HCT116 (cell line): ENCODE data around the gene VWA3B. TPM values are rescaled to one million over a fixed set of nuclear protein-coding genes. Genes with fewer than 3 reads are reported as not detected.

Source experiments
- ATAC-seq: fragments of 200-7000 bp; cut with Tn5 transposase; 2 replicates; pipeline ENCODE4 v1.9.1; 2020; ENCODE audit warnings: mild to moderate bottlenecking, moderate library complexity
- BruUV-seq: library from RNA; stranded (reverse); fragments of 400-500 nt; replicated peaks from 2 replicates; lab custom pipeline; 2021; lab: Mats Ljungman, UMichigan
- CTCF ChIA-PET: fragments of 300-600 bp; sonication (Branson Sonifier 250); formaldehyde crosslinking; loops from one replicate; lab custom pipeline; 2021; ENCODE audit warnings: antibody characterized with exemption; lab: Charles Lee
- POLR2A ChIA-PET: fragments of 300-600, 350-600 bp; sonication (Branson Sonifier 250); formaldehyde crosslinking; loops from one replicate; lab custom pipeline; 2021; ENCODE audit warnings: antibody characterized with exemption; lab: Charles Lee
- RAD21 ChIA-PET, 2 experiments: fragments of 300-600 bp; sonication (Branson Sonifier 250); formaldehyde crosslinking; loops; one replicate each; lab custom pipeline; 2023; ENCODE audit warnings: low total read pairs in 2 of 2; ENCODE audit not compliant: uncharacterized antibody in 2 of 2, unreplicated experiment in 2 of 2, low non-redundant PET in 1 of 2; lab: Charles Lee
- DNase-seq: peaks from one replicate; pipeline ENCODE4 v3.0.0-alpha.2; 2010; ENCODE audit warnings: low read depth, low spot score
- H2AFZ ChIP-seq: fragments of 200-600 bp; shearing (Covaris generic), sonication (generic); 2 replicates; pipeline ENCODE4 v1.6.1; 2017; ENCODE audit warnings: low read depth, mixed run types, mixed read lengths, antibody characterized with exemption, low read length; ENCODE audit not compliant: poor library complexity, severe bottlenecking
- H3K27ac ChIP-seq: 2 replicates; pipeline ENCODE4 v1.5.1; 2012; ENCODE audit warnings: low read depth, low read length
- H3K27me3 ChIP-seq: fragments of 200-600 bp; sonication (generic); 2 replicates; pipeline ENCODE4 v1.6.1; 2016; ENCODE audit warnings: mixed run types, low read length, mixed read lengths; ENCODE audit not compliant: insufficient read depth
- H3K36me3 ChIP-seq, 2 experiments: fragments of 200-500 bp in 1 of 2; fragments of 200-600 bp in 1 of 2; sonication (Bioruptor generic) in 1 of 2; sonication (generic) in 1 of 2; 2 replicates each; pipeline versions ENCODE4 v1.5.1 to v1.6.1; 2014 to 2016; ENCODE audit warnings: low read length in 2 of 2, inconsistent platforms in 1 of 2, mixed read lengths in 1 of 2, mixed run types in 1 of 2; ENCODE audit not compliant: insufficient read depth in 2 of 2, control insufficient read depth in 1 of 2
- H3K4me1 ChIP-seq, 2 experiments: fragments of 200-600 bp in 1 of 2; sonication (generic) in 1 of 2; 2 replicates each; pipeline versions ENCODE4 v1.5.1 to v1.6.1; 2012 to 2017; ENCODE audit warnings: low read length in 2 of 2, inconsistent platforms in 1 of 2, mild to moderate bottlenecking in 1 of 2, mixed read lengths in 1 of 2, mixed run types in 1 of 2, moderate library complexity in 1 of 2; ENCODE audit not compliant: insufficient read depth in 2 of 2, control insufficient read depth in 1 of 2
- H3K4me2 ChIP-seq: fragments of 200-600 bp; sonication (generic); 2 replicates; pipeline ENCODE4 v1.6.1; 2017; ENCODE audit warnings: mixed run types, low read length, mixed read lengths
- H3K4me3 ChIP-seq, 2 experiments: fragments of 200-600 bp in 1 of 2; sonication (generic) in 1 of 2; replicated peaks in 1 of 2; 2 replicates each; pipeline ENCODE4 v1.5.1; 2011 to 2016; ENCODE audit warnings: low read length in 2 of 2, control low read depth in 1 of 2, low read depth in 1 of 2, mild to moderate bottlenecking in 1 of 2, mixed read lengths in 1 of 2, mixed run types in 1 of 2
- H3K79me2 ChIP-seq: fragments of 200-600 bp; sonication (generic); 2 replicates; pipeline ENCODE4 v1.6.1; 2017; ENCODE audit warnings: mild to moderate bottlenecking, mixed run types, low read length, moderate library complexity, mixed read lengths; ENCODE audit not compliant: insufficient read depth
- H3K9ac ChIP-seq: fragments of 200-600 bp; sonication (generic); 2 replicates; pipeline ENCODE4 v1.6.1; 2016; ENCODE audit warnings: low read length, mixed read lengths
- H3K9me2 ChIP-seq: fragments of 200-600 bp; sonication (generic), shearing (Covaris generic); 2 replicates; pipeline ENCODE4 v1.6.1; 2017; ENCODE audit warnings: mixed run types, mild to moderate bottlenecking, moderate library complexity; ENCODE audit not compliant: insufficient read depth
- H3K9me3 ChIP-seq, 2 experiments: fragments of 200-500 bp in 1 of 2; fragments of 200-600 bp in 1 of 2; sonication (Bioruptor generic) in 1 of 2; sonication (generic) in 1 of 2; 2 replicates each; pipeline ENCODE4 v1.6.1; 2014 to 2017; ENCODE audit warnings: low read length in 2 of 2, mixed read lengths in 2 of 2, inconsistent platforms in 1 of 2, low read depth in 1 of 2, mild to moderate bottlenecking in 1 of 2, mixed run types in 1 of 2, moderate library complexity in 1 of 2; ENCODE audit not compliant: control insufficient read depth in 1 of 2, insufficient read depth in 1 of 2
- H4K20me1 ChIP-seq: fragments of 200-600 bp; sonication (generic), shearing (Covaris generic); 2 replicates; pipeline ENCODE4 v1.6.1; 2017; ENCODE audit warnings: mixed run types, mild to moderate bottlenecking, moderate library complexity; ENCODE audit not compliant: insufficient read depth
- ATF3 ChIP-seq: IDR thresholded peaks from 2 replicates; pipeline ENCODE4 v1.6.1; 2012
- CBX3 ChIP-seq: IDR thresholded peaks from 2 replicates; pipeline ENCODE4 v1.6.1; 2012; ENCODE audit warnings: low read depth
- ELF1 ChIP-seq: IDR thresholded peaks from 2 replicates; pipeline ENCODE4 v1.6.1; 2012; ENCODE audit warnings: low read depth, borderline replicate concordance
- EZH2 ChIP-seq: fragments of 200-600 bp; sonication (generic); IDR thresholded peaks from 2 replicates; pipeline ENCODE4 v1.6.1; 2017; ENCODE audit warnings: antibody characterized with exemption, mixed run types
- EZH2phosphoT487 ChIP-seq: fragments of 200-600 bp; IDR thresholded peaks from 2 replicates; pipeline ENCODE4 v1.6.1; 2018; ENCODE audit warnings: antibody characterized with exemption, borderline replicate concordance
- FOSL1 ChIP-seq: IDR thresholded peaks from 2 replicates; pipeline ENCODE4 v1.6.1; 2012; ENCODE audit warnings: low read depth
- POLR2A ChIP-seq: IDR thresholded peaks from 2 replicates; pipeline ENCODE4 v1.7.0; 2011; ENCODE audit warnings: borderline replicate concordance; ENCODE audit not compliant: insufficient read depth, insufficient read length; ENCODE audit errors: extremely low read depth
- RAD21 ChIP-seq: IDR thresholded peaks from 2 replicates; pipeline ENCODE4 v1.6.1; 2012; ENCODE audit warnings: low read depth, mild to moderate bottlenecking
- SP1 ChIP-seq: IDR thresholded peaks from 2 replicates; pipeline ENCODE4 v1.6.1; 2012; ENCODE audit warnings: low read depth
- TCF7L2 ChIP-seq: IDR thresholded peaks from 2 replicates; pipeline ENCODE4 v1.7.0; 2011; ENCODE audit warnings: borderline replicate concordance, inconsistent platforms; ENCODE audit not compliant: insufficient read depth, insufficient read length; ENCODE audit errors: extremely low read depth
- YY1 ChIP-seq: IDR thresholded peaks from 2 replicates; pipeline ENCODE4 v1.6.1; 2011; ENCODE audit warnings: low read length, low read depth, moderate library complexity, mild to moderate bottlenecking; ENCODE audit not compliant: insufficient replicate concordance; ENCODE audit errors: extremely low read depth
- ZBTB33 ChIP-seq: IDR thresholded peaks from 2 replicates; pipeline ENCODE4 v1.6.1; 2011; ENCODE audit warnings: mild to moderate bottlenecking, low read length, moderate library complexity; ENCODE audit not compliant: insufficient replicate concordance; ENCODE audit errors: extremely low read depth
- ZNF274 ChIP-seq: fragments of 200-500 bp; sonication (Bioruptor generic); IDR thresholded peaks from 2 replicates; pipeline ENCODE4 v1.6.1; 2014; ENCODE audit warnings: mild to moderate bottlenecking, low read depth, low read length, inconsistent platforms
- intact Hi-C: fragments of 100-400 bp; cut with micrococcal nuclease; formaldehyde crosslinking; loops from 2 replicates; pipeline ENCODE4 v1.10.0; 2022
- total RNA-seq: library from RNA; stranded (reverse); gene quantifications from one replicate; pipeline ENCODE4 v1.2.1, GENCODE V29; 2021; ENCODE audit not compliant: unreplicated experiment

VWA3B gene
- total RNA-seq, 1 experiment from 2014 or later = 0.47 TPM

GRCh38 chr2:98280376-98281102 is 193.6 kb downstream of the VWA3B start (continued):
- TF ChIP-seq RAD21 = no peak
- no peak for TF ChIP-seq TCF7L2

GRCh38 chr2:98281607-98282006 is 194.6 kb downstream of the VWA3B start:
- BruUV-seq = no TSS peak
- Histone ChIP-seq H3K36me3 (no peaks in the 10 kb centered on the region), H3K27me3 (peaks cover 4% of the 10 kb centered on the region; the same call in 1 of the 2 replicates), H4K20me1 (no peaks in the 10 kb centered on the region), H3K27ac (no peak overlapping the region), H3K9ac (no peak overlapping the region), H3K4me3 (no peak overlapping the region), H2AFZ (no peak overlapping the region), H3K4me1 (no peaks in the 10 kb centered on the region), H3K4me2 (no peak overlapping the region), H3K9me3 (no peaks in the 10 kb centered on the region; a peak in 1 of 4 replicates), H3K79me2 (no peaks in the 10 kb centered on the region), H3K9me2 (no peaks in the 10 kb centered on the region)
- intact Hi-C loops = no loop called here
- TF ChIP-seq EZH2phosphoT487 (no peak), RAD21 (no peak), YY1 (no peak), ATF3 (no peak), FOSL1 (no peak)
- POLR2A ChIA-PET = no interaction called here
- CTCF ChIA-PET = no interaction called here
- ATAC-seq (no peak), DNase-seq (no peak)
- RAD21 ChIA-PET = no interaction called here

- Histone ChIP-seq H3K4me2 (no peak overlapping the region), H3K27me3 (peaks cover 4% of the 10 kb centered on the region; the same call in 1 of the 2 replicates), H3K4me3 (no peak overlapping the region), H3K27ac (no peak overlapping the region), H4K20me1 (no peaks in the 10 kb centered on the region), H3K36me3 (no peaks in the 10 kb centered on the region), H3K4me1 (no peaks in the 10 kb centered on the region), H3K9me3 (no peaks in the 10 kb centered on the region; a peak in 1 of 4 replicates), H3K9me2 (no peaks in the 10 kb centered on the region), H2AFZ (no peak overlapping the region), H3K9ac (no peak overlapping the region), H3K79me2 (no peaks in the 10 kb centered on the region)
- POLR2A ChIA-PET = no interaction called here
- CTCF ChIA-PET = no interaction called here
- RAD21 ChIA-PET = no interaction called here
- no TSS peak for BruUV-seq
- intact Hi-C loops = no loop called here
- DNase-seq (no peak), ATAC-seq (no peak)
- no peak for TF ChIP-seq EZH2
- no peak for TF ChIP-seq CBX3
- TF ChIP-seq TCF7L2 = no peak
- no peak for TF ChIP-seq ATF3
- no peak for TF ChIP-seq RAD21
- no peak for TF ChIP-seq FOSL1
- no peak for TF ChIP-seq SP1
- TF ChIP-seq YY1 = no peak
- TF ChIP-seq ZNF274 = no peak
- no peak for TF ChIP-seq ZBTB33
- TF ChIP-seq ELF1 = no peak
- no peak for TF ChIP-seq POLR2A
Observed at GRCh38 chr2:98282109-98282508, 195.1 kb downstream of the VWA3B start.
